Peyer's patch (tissue), 4 donors: Measurements from ENCODE around the gene ZBTB20. TPM values are rescaled to one million over a fixed set of nuclear protein-coding genes. Genes with fewer than 3 reads are reported as not detected.

Experiments used
- DNase-seq, 3 donors: peaks; one replicate each; pipeline ENCODE4 v3.0.0-alpha.2; 2017 to 2019
- H3K27ac ChIP-seq, 4 donors: fragments of 200-600 bp; sonication (generic); one replicate each; pipeline ENCODE4 v1.5.1; 2016 to 2019
- H3K27me3 ChIP-seq, 2 donors: fragments of 200-600 bp; sonication (generic); one replicate each; pipeline ENCODE4 v1.5.1; 2019
- H3K36me3 ChIP-seq, 3 donors: fragments of 200-600 bp; sonication (generic); one replicate each; pipeline ENCODE4 v1.5.1; 2016 to 2019
- H3K4me1 ChIP-seq, 4 donors: fragments of 200-600 bp; sonication (generic); one replicate each; pipeline ENCODE4 v1.5.1; 2016 to 2019
- H3K4me3 ChIP-seq, 4 donors: fragments of 200-600 bp; sonication (generic); 1 replicate in 3 of 4; 2 replicates in 1 of 4; pipeline ENCODE4 v1.5.1; 2016 to 2019; ENCODE audit warnings: mild to moderate bottlenecking in 1 of 4
- H3K9me3 ChIP-seq, 4 donors: fragments of 200-600 bp; sonication (generic); one replicate each; pipeline ENCODE4 v1.5.1; 2016 to 2019; ENCODE audit warnings: mild to moderate bottlenecking in 1 of 4
- CTCF ChIP-seq, 6 experiments: fragments of 450-650 bp in 4 of 6; fragments of 200-600 bp in 2 of 6; sonication (generic) in 1 of 6; IDR thresholded peaks; one replicate each; pipeline ENCODE4 v1.5.1; 2017 to 2019; ENCODE audit warnings: antibody characterized with exemption in 6 of 6, mild to moderate bottlenecking in 3 of 6, moderate library complexity in 1 of 6
- POLR2A ChIP-seq, 2 donors: fragments of 450-650 bp; IDR thresholded peaks; one replicate each; pipeline ENCODE4 v1.5.1; 2017; ENCODE audit warnings: antibody characterized with exemption in 2 of 2, mild to moderate bottlenecking in 2 of 2, moderate library complexity in 2 of 2
- total RNA-seq, 4 donors: library from RNA; depleted of rRNA; stranded (reverse); fragments of >200 nt; gene quantifications; one replicate each; pipeline ENCODE4 v1.1.0, GENCODE V29; 2016

ZBTB20 gene
- total RNA-seq, 4 donors from 2014 or later = 19.6 to 135 (median 57.2) TPM

GRCh38 chr3:114562557-114562956, 584.5 kb downstream of the ZBTB20 start:
- H3K27ac ChIP-seq = no peak overlapping the region
- H3K4me3 ChIP-seq = no peak overlapping the region
- no peaks in the 10 kb centered on the region for H3K4me1 ChIP-seq
- no peak for DNase-seq
- no peaks in the 10 kb centered on the region for H3K27me3 ChIP-seq
- H3K36me3 ChIP-seq = no peaks in the 10 kb centered on the region
- no peak for TF ChIP-seq CTCF (IDR thresholded peaks at IDR 0.05)
- no peak for TF ChIP-seq POLR2A (IDR thresholded peaks at IDR 0.05)
- H3K9me3 ChIP-seq = no peaks in the 10 kb centered on the region

GRCh38 chr3:114558271-114558670, 588.8 kb downstream of the ZBTB20 start:
- TF ChIP-seq CTCF (IDR thresholded peaks at IDR 0.05) (no peak), POLR2A (IDR thresholded peaks at IDR 0.05) (no peak)
- no peaks in the 10 kb centered on the region for H3K36me3 ChIP-seq
- H3K27me3 ChIP-seq = no peaks in the 10 kb centered on the region
- DNase-seq = no peak
- H3K4me1 ChIP-seq = no peaks in the 10 kb centered on the region
- H3K9me3 ChIP-seq = no peaks in the 10 kb centered on the region
- H3K27ac ChIP-seq = no peak overlapping the region
- H3K4me3 ChIP-seq = no peak overlapping the region

GRCh38 chr3:114557791-114558190, 589.3 kb downstream of the ZBTB20 start:
- Histone ChIP-seq H3K4me1 (no peaks in the 10 kb centered on the region), H3K27ac (no peak overlapping the region), H3K9me3 (no peaks in the 10 kb centered on the region), H3K36me3 (no peaks in the 10 kb centered on the region), H3K4me3 (no peak overlapping the region), H3K27me3 (no peaks in the 10 kb centered on the region)
- DNase-seq = no peak
- TF ChIP-seq POLR2A (IDR thresholded peaks at IDR 0.05) (no peak), CTCF (IDR thresholded peaks at IDR 0.05) (no peak)

GRCh38 chr3:114556657-114557213, 590.4 kb downstream of the ZBTB20 start:
- no peaks in the 10 kb centered on the region for H3K36me3 ChIP-seq
- H3K4me3 ChIP-seq = no peak overlapping the region
- H3K4me1 ChIP-seq = no peaks in the 10 kb centered on the region
- no peaks in the 10 kb centered on the region for H3K9me3 ChIP-seq
- no peak for DNase-seq
- H3K27ac ChIP-seq = no peak overlapping the region
- no peaks in the 10 kb centered on the region for H3K27me3 ChIP-seq
- TF ChIP-seq POLR2A (IDR thresholded peaks at IDR 0.05) (no peak), CTCF (IDR thresholded peaks at IDR 0.05) (no peak)

GRCh38 chr3:114554731-114555130, 592.4 kb downstream of the ZBTB20 start:
- no peaks in the 10 kb centered on the region for H3K27me3 ChIP-seq
- no peak overlapping the region for H3K4me3 ChIP-seq
- H3K27ac ChIP-seq = no peak overlapping the region
- TF ChIP-seq POLR2A (IDR thresholded peaks at IDR 0.05) = no peak
- no peak for TF ChIP-seq CTCF (IDR thresholded peaks at IDR 0.05)
- H3K9me3 ChIP-seq = no peaks in the 10 kb centered on the region
- DNase-seq = no peak
- no peaks in the 10 kb centered on the region for H3K36me3 ChIP-seq
- H3K4me1 ChIP-seq = no peaks in the 10 kb centered on the region
